HCT116 (cell line): ENCODE data around the gene REXO4. TPM values are rescaled to one million over a fixed set of nuclear protein-coding genes. Genes with fewer than 3 reads are reported as not detected.

Experiments used
- ATAC-seq: fragments of 200-7000 bp; cut with Tn5 transposase; 2 replicates; pipeline ENCODE4 v1.9.1; 2020; ENCODE audit warnings: mild to moderate bottlenecking, moderate library complexity
- BruUV-seq: library from RNA; stranded (reverse); fragments of 400-500 nt; replicated peaks from 2 replicates; lab custom pipeline; 2021; lab: Mats Ljungman, UMichigan
- CTCF ChIA-PET: fragments of 300-600 bp; sonication (Branson Sonifier 250); formaldehyde crosslinking; loops from one replicate; lab custom pipeline; 2021; ENCODE audit warnings: antibody characterized with exemption; lab: Charles Lee
- POLR2A ChIA-PET: fragments of 300-600, 350-600 bp; sonication (Branson Sonifier 250); formaldehyde crosslinking; loops from one replicate; lab custom pipeline; 2021; ENCODE audit warnings: antibody characterized with exemption; lab: Charles Lee
- RAD21 ChIA-PET, 2 experiments: fragments of 300-600 bp; sonication (Branson Sonifier 250); formaldehyde crosslinking; loops; one replicate each; lab custom pipeline; 2023; ENCODE audit warnings: low total read pairs in 2 of 2; ENCODE audit not compliant: uncharacterized antibody in 2 of 2, unreplicated experiment in 2 of 2, low non-redundant PET in 1 of 2; lab: Charles Lee
- DNase-seq: peaks from one replicate; pipeline ENCODE4 v3.0.0-alpha.2; 2010; ENCODE audit warnings: low read depth, low spot score
- H2AFZ ChIP-seq: fragments of 200-600 bp; shearing (Covaris generic), sonication (generic); 2 replicates; pipeline ENCODE4 v1.6.1; 2017; ENCODE audit warnings: low read depth, mixed run types, mixed read lengths, antibody characterized with exemption, low read length; ENCODE audit not compliant: poor library complexity, severe bottlenecking
- H3K27ac ChIP-seq: 2 replicates; pipeline ENCODE4 v1.5.1; 2012; ENCODE audit warnings: low read depth, low read length
- H3K27me3 ChIP-seq: fragments of 200-600 bp; sonication (generic); 2 replicates; pipeline ENCODE4 v1.6.1; 2016; ENCODE audit warnings: mixed run types, low read length, mixed read lengths; ENCODE audit not compliant: insufficient read depth
- H3K36me3 ChIP-seq, 2 experiments: fragments of 200-500 bp in 1 of 2; fragments of 200-600 bp in 1 of 2; sonication (Bioruptor generic) in 1 of 2; sonication (generic) in 1 of 2; 2 replicates each; pipeline versions ENCODE4 v1.5.1 to v1.6.1; 2014 to 2016; ENCODE audit warnings: low read length in 2 of 2, inconsistent platforms in 1 of 2, mixed read lengths in 1 of 2, mixed run types in 1 of 2; ENCODE audit not compliant: insufficient read depth in 2 of 2, control insufficient read depth in 1 of 2
- H3K4me1 ChIP-seq, 2 experiments: fragments of 200-600 bp in 1 of 2; sonication (generic) in 1 of 2; 2 replicates each; pipeline versions ENCODE4 v1.5.1 to v1.6.1; 2012 to 2017; ENCODE audit warnings: low read length in 2 of 2, inconsistent platforms in 1 of 2, mild to moderate bottlenecking in 1 of 2, mixed read lengths in 1 of 2, mixed run types in 1 of 2, moderate library complexity in 1 of 2; ENCODE audit not compliant: insufficient read depth in 2 of 2, control insufficient read depth in 1 of 2
- H3K4me2 ChIP-seq: fragments of 200-600 bp; sonication (generic); 2 replicates; pipeline ENCODE4 v1.6.1; 2017; ENCODE audit warnings: mixed run types, low read length, mixed read lengths
- H3K4me3 ChIP-seq, 2 experiments: fragments of 200-600 bp in 1 of 2; sonication (generic) in 1 of 2; replicated peaks in 1 of 2; 2 replicates each; pipeline ENCODE4 v1.5.1; 2011 to 2016; ENCODE audit warnings: low read length in 2 of 2, control low read depth in 1 of 2, low read depth in 1 of 2, mild to moderate bottlenecking in 1 of 2, mixed read lengths in 1 of 2, mixed run types in 1 of 2
- H3K79me2 ChIP-seq: fragments of 200-600 bp; sonication (generic); 2 replicates; pipeline ENCODE4 v1.6.1; 2017; ENCODE audit warnings: mild to moderate bottlenecking, mixed run types, low read length, moderate library complexity, mixed read lengths; ENCODE audit not compliant: insufficient read depth
- H3K9ac ChIP-seq: fragments of 200-600 bp; sonication (generic); 2 replicates; pipeline ENCODE4 v1.6.1; 2016; ENCODE audit warnings: low read length, mixed read lengths
- H3K9me2 ChIP-seq: fragments of 200-600 bp; sonication (generic), shearing (Covaris generic); 2 replicates; pipeline ENCODE4 v1.6.1; 2017; ENCODE audit warnings: mixed run types, mild to moderate bottlenecking, moderate library complexity; ENCODE audit not compliant: insufficient read depth
- H3K9me3 ChIP-seq, 2 experiments: fragments of 200-500 bp in 1 of 2; fragments of 200-600 bp in 1 of 2; sonication (Bioruptor generic) in 1 of 2; sonication (generic) in 1 of 2; 2 replicates each; pipeline ENCODE4 v1.6.1; 2014 to 2017; ENCODE audit warnings: low read length in 2 of 2, mixed read lengths in 2 of 2, inconsistent platforms in 1 of 2, low read depth in 1 of 2, mild to moderate bottlenecking in 1 of 2, mixed run types in 1 of 2, moderate library complexity in 1 of 2; ENCODE audit not compliant: control insufficient read depth in 1 of 2, insufficient read depth in 1 of 2
- H4K20me1 ChIP-seq: fragments of 200-600 bp; sonication (generic), shearing (Covaris generic); 2 replicates; pipeline ENCODE4 v1.6.1; 2017; ENCODE audit warnings: mixed run types, mild to moderate bottlenecking, moderate library complexity; ENCODE audit not compliant: insufficient read depth
- EGR1 ChIP-seq: IDR thresholded peaks from 2 replicates; pipeline ENCODE4 v1.6.1; 2012; ENCODE audit warnings: low read depth
- ELF1 ChIP-seq: IDR thresholded peaks from 2 replicates; pipeline ENCODE4 v1.6.1; 2012; ENCODE audit warnings: low read depth, borderline replicate concordance
- SRF ChIP-seq: IDR thresholded peaks from 2 replicates; pipeline ENCODE4 v1.6.1; 2012; ENCODE audit warnings: low read depth
- YY1 ChIP-seq: IDR thresholded peaks from 2 replicates; pipeline ENCODE4 v1.6.1; 2011; ENCODE audit warnings: low read length, low read depth, moderate library complexity, mild to moderate bottlenecking; ENCODE audit not compliant: insufficient replicate concordance; ENCODE audit errors: extremely low read depth
- intact Hi-C: fragments of 100-400 bp; cut with micrococcal nuclease; formaldehyde crosslinking; loops from 2 replicates; pipeline ENCODE4 v1.10.0; 2022
- total RNA-seq: library from RNA; stranded (reverse); gene quantifications from one replicate; pipeline ENCODE4 v1.2.1, GENCODE V29; 2021; ENCODE audit not compliant: unreplicated experiment
- TF ChIP-seq, protein P1 (sequence below): IDR thresholded peaks from 2 replicates; pipeline ENCODE4 v1.6.1; 2012
- TF ChIP-seq, protein P2 (sequence below): IDR thresholded peaks from 2 replicates; pipeline ENCODE4 v1.6.1; 2012
- TF ChIP-seq, protein P3 (sequence below): IDR thresholded peaks from 2 replicates; pipeline ENCODE4 v1.6.1; 2011; ENCODE audit warnings: mild to moderate bottlenecking, low read length, moderate library complexity; ENCODE audit not compliant: insufficient replicate concordance; ENCODE audit errors: extremely low read depth

Gene REXO4
- total RNA-seq, 1 experiment from 2014 or later, result 24.6 TPM

DNA sequence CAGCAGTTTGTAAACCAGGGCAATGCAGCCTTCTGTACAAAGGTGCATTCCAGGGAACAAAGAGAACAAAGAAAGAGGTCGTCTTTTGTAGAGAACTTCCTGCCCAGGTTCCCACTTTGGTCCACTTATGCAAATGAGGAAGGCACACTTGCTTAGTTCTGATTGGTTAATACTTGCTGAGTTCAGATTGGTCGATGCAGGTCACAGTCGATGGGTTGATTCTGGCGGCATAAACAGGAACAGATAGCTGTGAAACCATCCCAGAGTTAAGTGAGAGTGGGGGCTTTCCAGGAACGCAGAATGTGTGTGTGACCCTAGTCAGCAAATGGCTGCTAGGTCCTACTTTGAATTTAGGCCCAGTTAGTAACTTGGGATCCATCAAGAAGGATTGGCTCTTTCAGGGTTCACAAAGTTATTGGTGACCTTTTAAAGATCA, 2.6 kb upstream of the REXO4 start:
- POLR2A ChIA-PET, result no interaction called here
- TF ChIP-seq, protein P1, sequence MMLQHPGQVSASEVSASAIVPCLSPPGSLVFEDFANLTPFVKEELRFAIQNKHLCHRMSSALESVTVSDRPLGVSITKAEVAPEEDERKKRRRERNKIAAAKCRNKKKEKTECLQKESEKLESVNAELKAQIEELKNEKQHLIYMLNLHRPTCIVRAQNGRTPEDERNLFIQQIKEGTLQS, result no peak
- TF ChIP-seq YY1 (no peak), ELF1 (no peak), EGR1 (no peak), SRF (no peak)
- TF ChIP-seq, protein P2, sequence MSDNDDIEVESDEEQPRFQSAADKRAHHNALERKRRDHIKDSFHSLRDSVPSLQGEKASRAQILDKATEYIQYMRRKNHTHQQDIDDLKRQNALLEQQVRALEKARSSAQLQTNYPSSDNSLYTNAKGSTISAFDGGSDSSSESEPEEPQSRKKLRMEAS, result no peak
- TF ChIP-seq, protein P3, sequence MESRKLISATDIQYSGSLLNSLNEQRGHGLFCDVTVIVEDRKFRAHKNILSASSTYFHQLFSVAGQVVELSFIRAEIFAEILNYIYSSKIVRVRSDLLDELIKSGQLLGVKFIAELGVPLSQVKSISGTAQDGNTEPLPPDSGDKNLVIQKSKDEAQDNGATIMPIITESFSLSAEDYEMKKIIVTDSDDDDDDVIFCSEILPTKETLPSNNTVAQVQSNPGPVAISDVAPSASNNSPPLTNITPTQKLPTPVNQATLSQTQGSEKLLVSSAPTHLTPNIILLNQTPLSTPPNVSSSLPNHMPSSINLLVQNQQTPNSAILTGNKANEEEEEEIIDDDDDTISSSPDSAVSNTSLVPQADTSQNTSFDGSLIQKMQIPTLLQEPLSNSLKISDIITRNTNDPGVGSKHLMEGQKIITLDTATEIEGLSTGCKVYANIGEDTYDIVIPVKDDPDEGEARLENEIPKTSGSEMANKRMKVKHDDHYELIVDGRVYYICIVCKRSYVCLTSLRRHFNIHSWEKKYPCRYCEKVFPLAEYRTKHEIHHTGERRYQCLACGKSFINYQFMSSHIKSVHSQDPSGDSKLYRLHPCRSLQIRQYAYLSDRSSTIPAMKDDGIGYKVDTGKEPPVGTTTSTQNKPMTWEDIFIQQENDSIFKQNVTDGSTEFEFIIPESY, result no peak
- TF ChIP-seq, all 23 proteins: peak for 0
- H3K79me2 ChIP-seq, result peaks cover 24% of the 10 kb centered on the region
- no TSS peak for BruUV-seq
- peaks cover 7 to 28% of the 10 kb centered on the region in 2 experiments; a peak in 3 of 4 replicates for H3K4me1 ChIP-seq
- H3K9ac ChIP-seq, result no peak overlapping the region
- no peak overlapping the region for H3K27ac ChIP-seq
- H3K9me2 ChIP-seq, result no peaks in the 10 kb centered on the region
- peaks cover 2 to 13% of the 10 kb centered on the region in 2 experiments; a peak in 2 of 4 replicates for H3K36me3 ChIP-seq
- no peak for DNase-seq
- CTCF ChIA-PET, result no interaction called here
- ATAC-seq, result no peak
- intact Hi-C loops, result no loop called here
- no peak overlapping the region for H3K4me3 ChIP-seq
- H3K4me2 ChIP-seq, result no peak overlapping the region
- H3K27me3 ChIP-seq, result no peaks in the 10 kb centered on the region
- no peak overlapping the region for H2AFZ ChIP-seq
- no peaks in the 10 kb centered on the region for H4K20me1 ChIP-seq
- RAD21 ChIA-PET, result no interaction called here
- no peaks in the 10 kb centered on the region for H3K9me3 ChIP-seq
